ENCODE results near the gene TUNAR. TPM values are rescaled to one million over a fixed set of nuclear protein-coding genes. Genes with fewer than 3 reads are reported as not detected.

The TUNAR gene
- total and polyA plus RNA-seq, 9 of the 15 experiments (the other 6 are each of a cell fraction or from before 2014, with no cell fraction given): not detected

- Histone ChIP-seq H3K36me3 (ENCODE audit: control insufficient read depth, insufficient read depth, low read length) (no peaks in the 10 kb centered on the region), H3K9ac (ENCODE audit: insufficient read depth in 1 of 2, low read depth in 2 of 2, low read length in 2 of 2) (no peak overlapping the region), H3K9me1 (ENCODE audit: control insufficient read depth, insufficient read depth, low read length) (no peaks in the 10 kb centered on the region), H4K20me1 (replicated peaks; ENCODE audit: control insufficient read depth, insufficient read depth, low read length) (no peaks in the 10 kb centered on the region; the same call in 1 of the 2 replicates), H3K9me3 (replicated peaks; ENCODE audit: control insufficient read depth, insufficient read depth, low read depth, low read length) (no peaks in the 10 kb centered on the region), H3K4me3 (no peak overlapping the region), H3K27ac (ENCODE audit: extremely low read depth, low read depth, low read length) (no peak overlapping the region), H2AFZ (ENCODE audit: low read depth, low read length) (no peak overlapping the region), H3K4me2 (ENCODE audit: insufficient read depth, low read length) (no peak overlapping the region), H3K27me3 (ENCODE audit: control insufficient read depth in 2 of 2, insufficient read depth in 2 of 2, low read length in 2 of 2) (peaks cover 0 to 12% of the 10 kb centered on the region in 2 experiments; a peak in 2 of 5 replicates), H3K79me2 (ENCODE audit: control insufficient read depth, insufficient read depth, low read length) (no peaks in the 10 kb centered on the region), H3K4me1 (replicated peaks in 1 of 2; ENCODE audit: control insufficient read depth in 2 of 2, insufficient read depth in 2 of 2, low read length in 2 of 2) (no peaks in the 10 kb centered on the region)
- in situ Hi-C loops (cut with MboI) (no loop called here), intact Hi-C loops (cut with micrococcal nuclease) (no loop called here)
- DNase-seq (ENCODE audit: extremely low read depth in 1 of 4, low spot score in 3 of 4) (no peak), ATAC-seq (no peak), FAIRE-seq (no peak)
- TF ChIP-seq FOSL1 (tag; conservative IDR thresholded peaks at IDR 0.05) (peak; percentile 73), SAFB2 (IDR thresholded peaks at IDR 0.05; ENCODE audit: borderline replicate concordance, low read depth, low read length, severe bottlenecking) (no peak), NCOA2 (IDR thresholded peaks at IDR 0.05; ENCODE audit: partially characterized antibody in 2 of 2) (no peak), CEBPG (CRISPR knock-in tag; IDR thresholded peaks at IDR 0.05) (no peak), CEBPG (tag; conservative IDR thresholded peaks at IDR 0.05 in 1 of 2, IDR thresholded peaks at IDR 0.05 in 1 of 2) (peak in 1 of 2 experiments; percentile 22; a peak in 1 of 4 replicates), ZNF175 (CRISPR knock-in tag; IDR thresholded peaks at IDR 0.05; ENCODE audit: low read depth) (peak; percentile 46; the same call in 1 of the 2 replicates), ARHGAP35 (IDR thresholded peaks at IDR 0.05; ENCODE audit: partially characterized antibody) (no peak), GATAD2B (IDR thresholded peaks at IDR 0.05; ENCODE audit: borderline replicate concordance) (no peak), ZNF589 (CRISPR knock-in tag; IDR thresholded peaks at IDR 0.05; ENCODE audit: low read depth) (peak; percentile 62), ZNF165 (CRISPR knock-in tag; IDR thresholded peaks at IDR 0.05; ENCODE audit: borderline replicate concordance) (no peak)
- CTCF ChIA-PET (ENCODE audit: low intra/inter-chr PET ratio): no interaction called here
- WGBS (ENCODE audit: insufficient coverage, low coverage, missing lambda C conversion rate): 0% methylated on average over 7 of the region's 11 CpGs
- BruUV-seq (replicated peaks): no TSS peak
- POLR2A ChIA-PET: no interaction called here
Measured at GRCh38 chr14:95892142-95892541, 15.5 kb downstream of the TUNAR start.
